OCI-LY7 (cell line): ENCODE results near the gene PPT2.

ENCODE experiments used
- CTCF ChIP-seq: fragments of 200-600 bp; sonication (generic); conservative IDR thresholded peaks from 2 replicates; pipeline ENCODE4 v1.5.1; 2014; ENCODE audit warnings: mild to moderate bottlenecking, antibody characterized with exemption, low read length, moderate library complexity, mixed read lengths
- EZH2phosphoT487 ChIP-seq: fragments of 200-600 bp; sonication (generic); IDR thresholded peaks from 2 replicates; pipeline ENCODE4 v1.6.1; 2018; ENCODE audit warnings: low read depth, borderline replicate concordance, mild to moderate bottlenecking, mixed run types, antibody characterized with exemption, low read length, moderate library complexity, mixed read lengths

DNA sequence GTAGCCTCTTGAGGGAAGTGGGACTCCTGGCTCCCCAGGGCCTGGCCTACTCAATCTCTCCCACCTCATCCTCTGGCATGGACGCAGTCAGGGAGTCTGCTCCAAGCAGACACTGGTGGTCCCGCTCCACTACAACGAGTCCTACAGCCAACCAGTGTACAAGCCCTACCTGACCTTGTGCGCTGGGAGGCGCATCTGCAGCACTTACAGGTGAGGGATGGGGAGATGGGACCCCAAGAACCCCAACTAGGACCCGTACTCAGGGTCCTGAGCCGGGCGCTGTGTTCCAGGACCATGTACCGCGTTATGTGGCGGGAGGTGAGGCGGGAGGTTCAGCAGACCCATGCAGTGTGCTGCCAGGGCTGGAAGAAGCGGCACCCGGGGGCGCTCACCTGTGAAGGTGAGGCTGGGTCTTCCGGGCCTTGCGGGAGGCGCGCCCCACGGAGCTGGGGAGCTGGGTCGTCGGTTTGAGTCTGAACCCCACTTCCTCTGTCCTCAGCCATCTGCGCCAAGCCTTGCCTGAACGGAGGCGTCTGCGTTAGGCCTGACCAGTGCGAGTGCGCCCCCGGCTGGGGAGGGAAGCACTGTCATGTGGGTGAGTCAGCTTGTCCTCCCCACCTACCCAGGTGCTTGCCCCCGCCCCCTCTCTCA lies 12.6 kb downstream of the PPT2 start:
- TF ChIP-seq CTCF: peak; percentile 41
- no peak for TF ChIP-seq EZH2phosphoT487
